Neural cell (in vitro differentiated cells): ENCODE results near the gene SLC1A2. TPM values are rescaled to one million over a fixed set of nuclear protein-coding genes. Genes with fewer than 3 reads are reported as not detected.

Source experiments
- H2AFZ ChIP-seq: fragments of 200-600, 300-800 bp; sonication (generic), shearing (Covaris generic); 2 replicates; pipeline ENCODE4 v1.6.0; 2014; ENCODE audit warnings: low read depth, mild to moderate bottlenecking, antibody characterized with exemption, low read length, moderate library complexity
- H3F3A ChIP-seq: fragments of 200-600 bp; shearing (Covaris generic); 2 replicates; pipeline ENCODE4 v1.6.1; 2016; ENCODE audit warnings: mild to moderate bottlenecking, moderate library complexity, mixed read lengths, antibody characterized with exemption, low read length; ENCODE audit not compliant: insufficient read depth, poor library complexity, severe bottlenecking
- H3K27ac ChIP-seq: fragments of 200-600, 300-800 bp; sonication (generic), shearing (Covaris generic); 2 replicates; pipeline ENCODE4 v1.5.1; 2014; ENCODE audit warnings: mild to moderate bottlenecking, low read length, moderate library complexity
- H3K27me3 ChIP-seq: fragments of 300-800, 200-600 bp; sonication (generic), shearing (Covaris generic); 2 replicates; pipeline ENCODE4 v1.6.0; 2014; ENCODE audit warnings: mild to moderate bottlenecking, low read depth, low read length, moderate library complexity; ENCODE audit not compliant: insufficient read depth
- H3K36me3 ChIP-seq: fragments of 300-800, 200-600 bp; sonication (generic), shearing (Covaris generic); 2 replicates; pipeline ENCODE4 v1.5.1; 2014; ENCODE audit warnings: mild to moderate bottlenecking, antibody characterized with exemption, low read length, moderate library complexity; ENCODE audit not compliant: insufficient read depth
- H3K4me2 ChIP-seq: fragments of 300-800, 200-600 bp; sonication (generic), shearing (Covaris generic); 2 replicates; pipeline ENCODE4 v1.6.0; 2014; ENCODE audit warnings: mild to moderate bottlenecking, low read length
- H3K4me3 ChIP-seq: fragments of 300-800, 200-600 bp; sonication (generic), shearing (Covaris generic); 2 replicates; pipeline ENCODE4 v1.5.1; 2014; ENCODE audit warnings: mild to moderate bottlenecking, low read length, moderate library complexity
- H3K79me2 ChIP-seq: fragments of 200-600 bp; shearing (Covaris generic); replicated peaks from 2 replicates; pipeline ENCODE4 v1.6.0; 2014; ENCODE audit warnings: mild to moderate bottlenecking, low read length, moderate library complexity; ENCODE audit not compliant: insufficient read depth
- H3K9ac ChIP-seq: fragments of 300-800, 200-600 bp; sonication (generic), shearing (Covaris generic); 2 replicates; pipeline ENCODE4 v1.6.1; 2016; ENCODE audit warnings: mild to moderate bottlenecking, low read length, mixed read lengths
- H3K9me2 ChIP-seq: fragments of 200-600 bp; shearing (Covaris generic); 2 replicates; pipeline ENCODE4 v1.6.1; 2016; ENCODE audit warnings: mild to moderate bottlenecking, low read length, mixed read lengths; ENCODE audit not compliant: insufficient read depth
- H3K9me3 ChIP-seq: fragments of 200-600, 300-800 bp; sonication (generic), shearing (Covaris generic); 2 replicates; pipeline ENCODE4 v1.6.1; 2016; ENCODE audit warnings: mild to moderate bottlenecking, mixed run types, low read length, moderate library complexity, mixed read lengths
- H4K20me1 ChIP-seq: fragments of 200-600 bp; shearing (Covaris generic); 2 replicates; pipeline ENCODE4 v1.6.1; 2016; ENCODE audit warnings: mild to moderate bottlenecking, mixed run types; ENCODE audit not compliant: insufficient read depth
- EP300 ChIP-seq: fragments of 450-650 bp; conservative IDR thresholded peaks from 2 replicates; pipeline ENCODE4 v1.6.1; 2014; ENCODE audit warnings: antibody characterized with exemption, mild to moderate bottlenecking, moderate library complexity; ENCODE audit not compliant: poor library complexity, severe bottlenecking
- EZH2 ChIP-seq: fragments of 200-600, 300-800 bp; shearing (Covaris generic), sonication (generic); IDR thresholded peaks from 2 replicates; pipeline ENCODE4 v1.6.1; 2014; ENCODE audit warnings: antibody characterized with exemption, low read length, borderline replicate concordance, mild to moderate bottlenecking; ENCODE audit not compliant: insufficient read depth, poor library complexity, severe bottlenecking
- POLR2AphosphoS5 ChIP-seq: IDR thresholded peaks from 2 replicates; pipeline ENCODE4 v1.6.1; 2012
- RAD21 ChIP-seq: fragments of 450-650 bp; conservative IDR thresholded peaks from 2 replicates; pipeline ENCODE4 v1.6.1; 2014; ENCODE audit warnings: antibody characterized with exemption, mild to moderate bottlenecking, moderate library complexity
- SMC3 ChIP-seq: fragments of 450-650 bp; conservative IDR thresholded peaks from 2 replicates; pipeline ENCODE4 v1.6.1; 2014; ENCODE audit warnings: antibody characterized with exemption, mild to moderate bottlenecking, moderate library complexity; ENCODE audit not compliant: poor library complexity
- TAF1 ChIP-seq: IDR thresholded peaks from 2 replicates; pipeline ENCODE4 v1.6.1; 2012; ENCODE audit warnings: low read depth
- polyA plus RNA-seq: library from polyadenylated mRNA; depleted of rRNA; stranded (reverse); fragments of >200 nt; gene quantifications from 2 replicates; pipeline ENCODE4 v1.2.3, GENCODE V29; 2014
- TF ChIP-seq, protein P1 (sequence below): fragments of 450-650 bp; IDR thresholded peaks from 2 replicates; pipeline ENCODE4 v1.5.1; 2014; ENCODE audit warnings: antibody characterized with exemption, mild to moderate bottlenecking, moderate library complexity; ENCODE audit not compliant: poor library complexity, severe bottlenecking

SLC1A2 gene
- polyA plus RNA-seq, 1 donor from 2014 or later, result 134 TPM

- TF ChIP-seq, protein P1, sequence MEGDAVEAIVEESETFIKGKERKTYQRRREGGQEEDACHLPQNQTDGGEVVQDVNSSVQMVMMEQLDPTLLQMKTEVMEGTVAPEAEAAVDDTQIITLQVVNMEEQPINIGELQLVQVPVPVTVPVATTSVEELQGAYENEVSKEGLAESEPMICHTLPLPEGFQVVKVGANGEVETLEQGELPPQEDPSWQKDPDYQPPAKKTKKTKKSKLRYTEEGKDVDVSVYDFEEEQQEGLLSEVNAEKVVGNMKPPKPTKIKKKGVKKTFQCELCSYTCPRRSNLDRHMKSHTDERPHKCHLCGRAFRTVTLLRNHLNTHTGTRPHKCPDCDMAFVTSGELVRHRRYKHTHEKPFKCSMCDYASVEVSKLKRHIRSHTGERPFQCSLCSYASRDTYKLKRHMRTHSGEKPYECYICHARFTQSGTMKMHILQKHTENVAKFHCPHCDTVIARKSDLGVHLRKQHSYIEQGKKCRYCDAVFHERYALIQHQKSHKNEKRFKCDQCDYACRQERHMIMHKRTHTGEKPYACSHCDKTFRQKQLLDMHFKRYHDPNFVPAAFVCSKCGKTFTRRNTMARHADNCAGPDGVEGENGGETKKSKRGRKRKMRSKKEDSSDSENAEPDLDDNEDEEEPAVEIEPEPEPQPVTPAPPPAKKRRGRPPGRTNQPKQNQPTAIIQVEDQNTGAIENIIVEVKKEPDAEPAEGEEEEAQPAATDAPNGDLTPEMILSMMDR, result no peak
- TF ChIP-seq EZH2, result no peak
These were observed 24.4 kb downstream of the SLC1A2 start (continued) for GRCh38 chr11:35394941-35395340.

DNA sequence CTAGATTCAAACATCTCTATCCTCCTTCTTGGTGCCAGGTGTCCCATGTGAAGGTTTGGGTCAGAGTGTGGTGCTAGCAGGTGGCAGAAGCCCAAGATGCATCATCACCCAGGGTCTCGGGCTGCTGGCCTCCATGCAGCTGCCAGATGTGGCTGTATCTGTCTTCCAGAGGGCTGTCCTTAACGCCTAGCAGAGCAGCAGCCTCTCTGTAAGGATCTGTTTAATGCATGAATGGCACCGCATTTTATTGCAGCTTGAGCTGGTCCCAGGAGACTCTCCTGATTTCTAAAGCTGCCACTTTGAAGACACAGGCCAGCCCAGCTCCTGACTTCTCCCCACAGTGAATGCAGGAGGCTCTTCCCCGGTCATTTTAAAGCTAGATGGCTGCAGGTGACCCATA is 26.3 kb downstream of the SLC1A2 start:
- Histone ChIP-seq H3K9me2 (no peaks in the 10 kb centered on the region), H3F3A (no peaks in the 10 kb centered on the region), H2AFZ (no peak overlapping the region), H3K4me3 (peak overlapping the region; percentile 53), H3K79me2 (peaks cover 4% of the 10 kb centered on the region), H3K36me3 (no peaks in the 10 kb centered on the region), H3K9ac (peak overlapping the region; percentile 49), H3K4me2 (peak overlapping the region; percentile 7), H3K27ac (peak overlapping the region; percentile 75), H3K27me3 (no peaks in the 10 kb centered on the region), H3K9me3 (peaks cover 7% of the 10 kb centered on the region), H4K20me1 (no peaks in the 10 kb centered on the region)
- TF ChIP-seq POLR2AphosphoS5 (peak; percentile 50), SMC3 (peak; percentile 13), RAD21 (no peak), EP300 (peak; percentile 32)
- TF ChIP-seq, protein P1, result no peak

GRCh38 chr11:35391922-35392688 is 27.3 kb downstream of the SLC1A2 start:
- Histone ChIP-seq H2AFZ (no peak overlapping the region), H3K4me3 (peak overlapping the region; percentile 53), H4K20me1 (no peaks in the 10 kb centered on the region), H3K36me3 (no peaks in the 10 kb centered on the region), H3K9me3 (no peaks in the 10 kb centered on the region), H3K27me3 (no peaks in the 10 kb centered on the region), H3K9ac (peak overlapping the region; percentile 49), H3K9me2 (no peaks in the 10 kb centered on the region), H3K4me2 (peak overlapping the region; percentile 7), H3F3A (no peaks in the 10 kb centered on the region), H3K27ac (peak overlapping the region; percentile 75), H3K79me2 (no peaks in the 10 kb centered on the region)
- TF ChIP-seq, protein P1, result peak; percentile 90
- TF ChIP-seq TAF1 (no peak), SMC3 (peak; percentile 92), EP300 (no peak), RAD21 (peak; percentile 93)
